ENCODE measurements around the gene GIMAP5. TPM values are rescaled to one million over a fixed set of nuclear protein-coding genes. Genes with fewer than 3 reads are reported as not detected.

Gene GIMAP5
- total and polyA plus RNA-seq, 4 donors, result 24.8 to 60.6 (median 37.6) TPM

DNA sequence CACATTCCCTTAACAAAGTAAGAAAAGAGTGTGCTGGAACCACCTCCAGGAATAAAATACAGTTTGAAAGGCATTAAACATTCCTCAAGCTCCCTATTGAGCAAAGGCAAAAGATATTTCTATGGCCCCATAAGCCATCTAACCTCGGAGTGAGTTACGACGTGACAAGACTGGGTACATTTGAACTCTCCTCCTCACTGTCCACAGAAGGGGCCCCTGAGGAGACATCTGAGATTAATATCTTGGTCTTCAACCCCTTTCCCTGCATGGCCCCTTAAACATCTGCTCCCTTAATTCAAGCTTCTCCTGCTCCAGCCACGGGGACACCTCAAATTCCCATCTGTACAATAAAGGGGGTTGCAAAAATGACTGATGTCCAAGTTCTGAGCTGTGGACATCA is 20.3 kb upstream of the GIMAP5 start:
- WGBS, 2 donors, result 16 to 26% methylated on average over 4 of the region's 4 CpGs
- Histone ChIP-seq H3K9ac (ENCODE audit: insufficient read depth in 1 of 2, low read length in 2 of 2) (no peak overlapping the region), H3K36me3 (ENCODE audit: control insufficient read depth in 4 of 4, insufficient read depth in 4 of 4, low read length in 4 of 4) (peaks cover 0 to 12% (median 0%) of the 10 kb centered on the region in 4 donors), H3K27ac (ENCODE audit: low read depth in 1 of 2, low read length in 1 of 2) (peak overlapping the region; percentile 67 to 84), H3K4me3 (peak overlapping the region; percentile 61), H3K9me3 (ENCODE audit: control insufficient read depth in 4 of 4, insufficient read depth in 3 of 4, low read length in 3 of 4) (peaks cover 0 to 2% (median 0%) of the 10 kb centered on the region in 4 donors), H3K27me3 (ENCODE audit: control insufficient read depth in 3 of 3, insufficient read depth in 3 of 3, low read length in 2 of 3) (no peaks in the 10 kb centered on the region), H3K4me1 (ENCODE audit: control insufficient read depth in 5 of 5, insufficient read depth in 5 of 5, low read length in 5 of 5) (peaks cover 0 to 5% (median 0%) of the 10 kb centered on the region in 5 donors)
- ATAC-seq (ENCODE audit: insufficient read depth, low FRiP score) (no peak), DNase-seq (no peak)
- TF ChIP-seq, protein P1, sequence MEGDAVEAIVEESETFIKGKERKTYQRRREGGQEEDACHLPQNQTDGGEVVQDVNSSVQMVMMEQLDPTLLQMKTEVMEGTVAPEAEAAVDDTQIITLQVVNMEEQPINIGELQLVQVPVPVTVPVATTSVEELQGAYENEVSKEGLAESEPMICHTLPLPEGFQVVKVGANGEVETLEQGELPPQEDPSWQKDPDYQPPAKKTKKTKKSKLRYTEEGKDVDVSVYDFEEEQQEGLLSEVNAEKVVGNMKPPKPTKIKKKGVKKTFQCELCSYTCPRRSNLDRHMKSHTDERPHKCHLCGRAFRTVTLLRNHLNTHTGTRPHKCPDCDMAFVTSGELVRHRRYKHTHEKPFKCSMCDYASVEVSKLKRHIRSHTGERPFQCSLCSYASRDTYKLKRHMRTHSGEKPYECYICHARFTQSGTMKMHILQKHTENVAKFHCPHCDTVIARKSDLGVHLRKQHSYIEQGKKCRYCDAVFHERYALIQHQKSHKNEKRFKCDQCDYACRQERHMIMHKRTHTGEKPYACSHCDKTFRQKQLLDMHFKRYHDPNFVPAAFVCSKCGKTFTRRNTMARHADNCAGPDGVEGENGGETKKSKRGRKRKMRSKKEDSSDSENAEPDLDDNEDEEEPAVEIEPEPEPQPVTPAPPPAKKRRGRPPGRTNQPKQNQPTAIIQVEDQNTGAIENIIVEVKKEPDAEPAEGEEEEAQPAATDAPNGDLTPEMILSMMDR (IDR thresholded peaks at IDR 0.05; ENCODE audit: control extremely low read depth, extremely low read depth), result no peak

DNA sequence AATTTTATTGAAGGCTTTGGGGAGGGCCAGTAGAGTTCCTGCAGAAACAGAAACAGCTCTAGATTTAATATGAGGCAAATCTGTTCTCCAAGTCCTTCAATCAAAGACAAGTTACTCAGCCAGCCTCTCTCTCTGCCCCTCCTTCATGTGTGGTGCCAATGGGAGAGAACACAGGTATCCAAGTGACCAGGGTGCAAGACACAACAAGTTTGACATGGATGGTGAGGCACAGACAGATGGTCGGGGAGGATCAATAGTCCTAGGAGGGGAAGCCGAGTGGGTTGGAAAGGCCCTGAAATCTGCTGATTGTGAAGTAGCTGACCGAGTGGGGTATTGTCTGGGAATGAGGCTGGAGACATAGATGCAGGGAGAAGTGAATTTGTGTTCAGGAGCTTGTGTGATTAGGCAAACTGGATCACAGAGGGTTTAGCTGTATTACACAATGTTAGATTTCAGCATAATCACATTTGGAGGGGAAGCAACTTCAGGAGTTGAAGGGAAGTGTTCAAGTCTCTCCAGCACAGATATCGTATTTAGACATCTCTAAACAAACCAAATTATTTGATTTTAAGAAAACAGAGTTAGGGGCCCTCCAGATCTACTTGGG is 19.3 kb upstream of the GIMAP5 start:
- ATAC-seq (ENCODE audit: insufficient read depth, low FRiP score) (no peak), DNase-seq (no peak)
- H3K4me3 ChIP-seq, result peak overlapping the region; percentile 2
- peaks cover 0 to 7% (median 4%) of the 10 kb centered on the region in 5 donors for H3K4me1 ChIP-seq (ENCODE audit: control insufficient read depth in 5 of 5, insufficient read depth in 5 of 5, low read length in 5 of 5)
- TF ChIP-seq, protein P1 (IDR thresholded peaks at IDR 0.05; ENCODE audit: control extremely low read depth, extremely low read depth), result no peak
- no peaks in the 10 kb centered on the region for H3K27me3 ChIP-seq (ENCODE audit: control insufficient read depth in 3 of 3, insufficient read depth in 3 of 3, low read length in 2 of 3)
- H3K9me3 ChIP-seq (ENCODE audit: control insufficient read depth in 4 of 4, insufficient read depth in 3 of 4, low read length in 3 of 4), result peaks cover 0 to 2% (median 0%) of the 10 kb centered on the region in 4 donors
- 26 to 42% methylated on average over 4 of the region's 4 CpGs for WGBS, 2 donors
- peaks cover 0 to 15% (median 0%) of the 10 kb centered on the region in 4 donors for H3K36me3 ChIP-seq (ENCODE audit: control insufficient read depth in 4 of 4, insufficient read depth in 4 of 4, low read length in 4 of 4)
- peak overlapping the region; percentile 58 to 67 for H3K27ac ChIP-seq (ENCODE audit: low read depth in 1 of 2, low read length in 1 of 2)
- no peak overlapping the region for H3K9ac ChIP-seq (ENCODE audit: insufficient read depth in 1 of 2, low read length in 2 of 2)

DNA sequence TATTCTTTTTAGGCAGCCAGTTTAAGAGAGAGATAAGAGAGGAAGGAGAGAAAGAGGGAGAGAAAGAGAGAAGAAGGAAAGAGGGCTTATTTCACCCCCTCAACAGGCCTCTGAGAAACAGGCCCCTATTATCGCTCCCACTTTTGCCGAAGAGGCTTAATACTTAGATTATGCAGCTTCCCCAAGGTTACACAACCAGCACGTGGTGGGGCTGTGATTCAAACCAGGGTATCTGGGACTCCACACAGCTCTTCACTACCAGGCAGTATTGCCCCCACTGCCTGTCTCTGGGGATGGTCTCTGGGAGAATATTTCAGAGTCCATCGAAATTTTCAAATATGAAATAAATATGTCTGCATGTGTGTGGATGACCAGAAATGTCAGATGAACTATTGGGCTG is 17.8 kb upstream of the GIMAP5 start:
- H3K4me1 ChIP-seq (ENCODE audit: control insufficient read depth in 5 of 5, insufficient read depth in 5 of 5, low read length in 5 of 5), result peaks cover 0 to 7% (median 4%) of the 10 kb centered on the region in 5 donors
- ATAC-seq (ENCODE audit: insufficient read depth, low FRiP score), result no peak
- H3K9ac ChIP-seq (ENCODE audit: insufficient read depth in 1 of 2, low read length in 2 of 2), result no peak overlapping the region
- DNase-seq, result no peak
- no peak overlapping the region for H3K4me3 ChIP-seq
- H3K27ac ChIP-seq (ENCODE audit: low read depth in 1 of 2, low read length in 1 of 2), result no peak overlapping the region
- H3K36me3 ChIP-seq (ENCODE audit: control insufficient read depth in 4 of 4, insufficient read depth in 4 of 4, low read length in 4 of 4), result peaks cover 0 to 15% (median 0%) of the 10 kb centered on the region in 4 donors
- H3K27me3 ChIP-seq (ENCODE audit: control insufficient read depth in 3 of 3, insufficient read depth in 3 of 3, low read length in 2 of 3), result no peaks in the 10 kb centered on the region
- TF ChIP-seq, protein P1 (IDR thresholded peaks at IDR 0.05; ENCODE audit: control extremely low read depth, extremely low read depth), result no peak
- peaks cover 0 to 2% (median 0%) of the 10 kb centered on the region in 4 donors for H3K9me3 ChIP-seq (ENCODE audit: control insufficient read depth in 4 of 4, insufficient read depth in 3 of 4, low read length in 3 of 4)
- WGBS, 2 donors, result 50 to 77% methylated on average over 4 of the region's 4 CpGs
